ENCODE data around the gene HSPB6. TPM values are rescaled to one million over a fixed set of nuclear protein-coding genes. Genes with fewer than 3 reads are reported as not detected.

HSPB6 gene
- total and polyA plus RNA-seq, 4 donors = 2.7 to 17.7 (median 5.6) TPM

- Histone ChIP-seq H3K36me3 (ENCODE audit: control insufficient read depth in 4 of 4, insufficient read depth in 3 of 4, low read depth in 1 of 4, low read length in 3 of 4) (peaks cover 0 to 20% (median 10%) of the 10 kb centered on the region in 4 donors), H3K27ac (ENCODE audit: low read depth in 1 of 2, low read length in 2 of 2) (no peak overlapping the region), H3K4me3 (ENCODE audit: low read depth in 1 of 3, low read length in 3 of 3) (no peak overlapping the region), H3K9ac (ENCODE audit: low read depth in 1 of 2, low read length in 2 of 2) (no peak overlapping the region), H3K27me3 (ENCODE audit: control insufficient read depth in 4 of 4, insufficient read depth in 4 of 4, low read length in 3 of 4) (no peaks in the 10 kb centered on the region), H3K9me3 (ENCODE audit: control insufficient read depth in 4 of 4, low read length in 3 of 4) (no peaks in the 10 kb centered on the region), H3K4me1 (ENCODE audit: control insufficient read depth in 4 of 4, insufficient read depth in 4 of 4, low read length in 3 of 4) (peaks cover 13 to 20% (median 17%) of the 10 kb centered on the region in 4 donors)
- DNase-seq (ENCODE audit: low spot score) = no peak
- WGBS = 95% methylated on average over 20 of the region's 20 CpGs
- no peak for TF ChIP-seq FOXA2 (IDR thresholded peaks at IDR 0.05)
- TF ChIP-seq HNF4G (IDR thresholded peaks at IDR 0.05) = no peak
- TF ChIP-seq GABPA (IDR thresholded peaks at IDR 0.05 in 1 of 2, conservative IDR thresholded peaks at IDR 0.05 in 1 of 2) = no peak
- TF ChIP-seq HNF4A (conservative IDR thresholded peaks at IDR 0.05) = no peak
- TF ChIP-seq CTCF (IDR thresholded peaks at IDR 0.05; ENCODE audit: low read depth, low read length, missing input control) = no peak
- no peak for TF ChIP-seq SP1 (IDR thresholded peaks at IDR 0.05)
- TF ChIP-seq JUND (IDR thresholded peaks at IDR 0.05) = no peak
- no peak for TF ChIP-seq TAF1 (conservative IDR thresholded peaks at IDR 0.05)
- no peak for TF ChIP-seq REST (IDR thresholded peaks at IDR 0.05)
- TF ChIP-seq NR2F2 (IDR thresholded peaks at IDR 0.05) = no peak
- no peak for TF ChIP-seq ATF3 (IDR thresholded peaks at IDR 0.05)
- TF ChIP-seq MAX (IDR thresholded peaks at IDR 0.05) = no peak
- no peak for TF ChIP-seq RAD21 (IDR thresholded peaks at IDR 0.05)
- no peak for TF ChIP-seq YY1 (IDR thresholded peaks at IDR 0.05)
These were observed 3.0 kb downstream of the HSPB6 start for GRCh38 chr19:35753634-35754369.

- TF ChIP-seq TAF1 (conservative IDR thresholded peaks at IDR 0.05) (no peak), YY1 (IDR thresholded peaks at IDR 0.05) (no peak), FOXA2 (IDR thresholded peaks at IDR 0.05) (no peak), RXRA (IDR thresholded peaks at IDR 0.05) (no peak), SP1 (IDR thresholded peaks at IDR 0.05) (no peak), ZBTB33 (IDR thresholded peaks at IDR 0.05) (no peak), HNF4G (IDR thresholded peaks at IDR 0.05) (no peak), NR2F2 (IDR thresholded peaks at IDR 0.05) (no peak), GABPA (IDR thresholded peaks at IDR 0.05 in 1 of 2, conservative IDR thresholded peaks at IDR 0.05 in 1 of 2) (no peak), MAX (IDR thresholded peaks at IDR 0.05) (no peak)
- WGBS = 97% methylated on average over 20 of the region's 20 CpGs
- Histone ChIP-seq H3K4me3 (ENCODE audit: low read depth in 1 of 3, low read length in 3 of 3) (no peak overlapping the region), H3K27ac (ENCODE audit: low read depth in 1 of 2, low read length in 2 of 2) (no peak overlapping the region), H3K9me3 (ENCODE audit: control insufficient read depth in 4 of 4, low read length in 3 of 4) (no peaks in the 10 kb centered on the region), H3K36me3 (ENCODE audit: control insufficient read depth in 4 of 4, insufficient read depth in 3 of 4, low read depth in 1 of 4, low read length in 3 of 4) (peaks cover 0 to 20% (median 10%) of the 10 kb centered on the region in 4 donors), H3K27me3 (ENCODE audit: control insufficient read depth in 4 of 4, insufficient read depth in 4 of 4, low read length in 3 of 4) (no peaks in the 10 kb centered on the region), H3K4me1 (ENCODE audit: control insufficient read depth in 4 of 4, insufficient read depth in 4 of 4, low read length in 3 of 4) (peaks cover 12 to 19% (median 15%) of the 10 kb centered on the region in 4 donors), H3K9ac (ENCODE audit: low read depth in 1 of 2, low read length in 2 of 2) (no peak overlapping the region)
- no peak for DNase-seq (ENCODE audit: low spot score)
These were observed 4.0 kb downstream of the HSPB6 start for GRCh38 chr19:35752746-35753350.
